Left ventricle myocardium inferior (tissue), 1 donor: ENCODE data around the gene SLC22A3. TPM values are rescaled to one million over a fixed set of nuclear protein-coding genes. Genes with fewer than 3 reads are reported as not detected.

Experiments
- DNase-seq: peaks from one replicate; pipeline ENCODE4 v3.0.0-alpha.2; 2020
- H3K27ac ChIP-seq: fragments of 200-600 bp; replicated peaks from 2 replicates; pipeline ENCODE4 v1.8.0; 2021
- H3K27me3 ChIP-seq: fragments of 200-600 bp; 2 replicates; pipeline ENCODE4 v1.8.0; 2021; ENCODE audit warnings: low read depth
- H3K36me3 ChIP-seq: fragments of 200-600 bp; 2 replicates; pipeline ENCODE4 v1.8.0; 2021
- H3K4me1 ChIP-seq: fragments of 200-600 bp; 2 replicates; pipeline ENCODE4 v1.8.0; 2021
- H3K4me3 ChIP-seq: fragments of 200-600 bp; 2 replicates; pipeline ENCODE4 v1.8.0; 2021; ENCODE audit warnings: mild to moderate bottlenecking, moderate library complexity
- H3K9me3 ChIP-seq: fragments of 200-600 bp; replicated peaks from 2 replicates; pipeline ENCODE4 v1.8.0; 2021
- intact Hi-C: fragments of 100-400 bp; cut with micrococcal nuclease; formaldehyde crosslinking; loops from one replicate; pipeline ENCODE4 v1.11.0; 2022
- total RNA-seq: library from RNA; stranded (reverse); fragmentation: NEBNext Ultra II Directional; extraction: Animal tissue kit (Norgen Biotek cat#: 25700); gene quantifications from one replicate; pipeline ENCODE4 v1.2.1, GENCODE V29; 2021
- TF ChIP-seq, protein P1 (sequence below): fragments of 200-600 bp; IDR thresholded peaks from 2 replicates; pipeline ENCODE4 v1.8.0; 2021; ENCODE audit warnings: antibody characterized with exemption, mild to moderate bottlenecking, borderline replicate concordance
- donor health status: DM: no; HTN: yes; CAD: no; lungs with severe emphysema.

SLC22A3 gene
- total RNA-seq, 1 donor from 2014 or later, result 1.0 TPM

DNA sequence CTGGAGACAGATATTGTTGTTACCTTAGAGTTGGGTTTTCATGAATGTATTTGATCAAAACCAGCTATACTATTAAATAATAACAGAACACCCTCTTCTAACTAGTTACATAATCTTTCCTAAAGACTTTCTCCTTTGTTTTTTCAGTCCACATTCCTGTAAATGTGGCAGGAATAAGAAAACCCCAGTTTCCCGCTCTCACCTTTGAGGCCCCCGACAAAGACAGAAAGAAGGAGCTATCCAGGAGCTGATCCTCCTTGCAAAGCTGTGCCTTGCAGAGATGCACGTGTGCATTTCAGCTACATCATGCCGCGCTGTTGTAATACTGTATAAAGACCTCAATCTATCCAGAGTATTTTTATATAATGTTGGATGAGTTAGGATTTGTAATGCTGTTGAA lies 102.7 kb downstream of the SLC22A3 start:
- Histone ChIP-seq H3K4me3 (no peak overlapping the region), H3K9me3 (peaks cover 8% of the 10 kb centered on the region), H3K4me1 (peaks cover 3% of the 10 kb centered on the region), H3K27me3 (peaks cover 8% of the 10 kb centered on the region), H3K36me3 (no peaks in the 10 kb centered on the region), H3K27ac (no peak overlapping the region)
- DNase-seq, result no peak
- TF ChIP-seq, protein P1, sequence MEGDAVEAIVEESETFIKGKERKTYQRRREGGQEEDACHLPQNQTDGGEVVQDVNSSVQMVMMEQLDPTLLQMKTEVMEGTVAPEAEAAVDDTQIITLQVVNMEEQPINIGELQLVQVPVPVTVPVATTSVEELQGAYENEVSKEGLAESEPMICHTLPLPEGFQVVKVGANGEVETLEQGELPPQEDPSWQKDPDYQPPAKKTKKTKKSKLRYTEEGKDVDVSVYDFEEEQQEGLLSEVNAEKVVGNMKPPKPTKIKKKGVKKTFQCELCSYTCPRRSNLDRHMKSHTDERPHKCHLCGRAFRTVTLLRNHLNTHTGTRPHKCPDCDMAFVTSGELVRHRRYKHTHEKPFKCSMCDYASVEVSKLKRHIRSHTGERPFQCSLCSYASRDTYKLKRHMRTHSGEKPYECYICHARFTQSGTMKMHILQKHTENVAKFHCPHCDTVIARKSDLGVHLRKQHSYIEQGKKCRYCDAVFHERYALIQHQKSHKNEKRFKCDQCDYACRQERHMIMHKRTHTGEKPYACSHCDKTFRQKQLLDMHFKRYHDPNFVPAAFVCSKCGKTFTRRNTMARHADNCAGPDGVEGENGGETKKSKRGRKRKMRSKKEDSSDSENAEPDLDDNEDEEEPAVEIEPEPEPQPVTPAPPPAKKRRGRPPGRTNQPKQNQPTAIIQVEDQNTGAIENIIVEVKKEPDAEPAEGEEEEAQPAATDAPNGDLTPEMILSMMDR, result no peak
- intact Hi-C loops, result loop anchor here (10.0 kb wide), 1 partner anchor 316 kb away; no protein-coding TSS in a partner anchor

DNA sequence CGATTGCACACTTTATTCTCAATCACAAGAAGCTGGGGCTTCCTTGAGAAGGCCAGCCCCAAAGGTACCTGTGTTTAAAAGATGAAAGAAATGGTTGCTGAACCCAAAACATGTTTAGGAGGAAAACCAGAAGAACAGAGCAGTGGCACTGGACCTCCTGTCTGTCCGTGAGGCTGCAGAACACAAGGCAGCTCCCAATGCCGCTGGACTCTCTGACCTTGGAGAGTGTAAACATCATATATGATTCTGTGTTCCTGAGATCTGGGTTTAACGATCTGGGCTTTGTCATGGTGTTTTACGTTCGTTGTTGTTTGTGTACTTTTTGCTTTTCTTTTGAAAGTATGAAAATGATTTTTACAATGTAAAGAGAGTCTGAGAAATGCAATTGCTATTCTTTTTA lies 106.1 kb downstream of the SLC22A3 start:
- Histone ChIP-seq H3K36me3 (no peaks in the 10 kb centered on the region), H3K4me3 (no peak overlapping the region), H3K4me1 (peaks cover 7% of the 10 kb centered on the region), H3K27me3 (no peaks in the 10 kb centered on the region), H3K9me3 (peaks cover 8% of the 10 kb centered on the region), H3K27ac (no peak overlapping the region)
- no peak for DNase-seq
- intact Hi-C loops, result loop anchor here (10.0 kb wide), 1 partner anchor 320 kb away; no protein-coding TSS in a partner anchor
- TF ChIP-seq, protein P1, result no peak

DNA sequence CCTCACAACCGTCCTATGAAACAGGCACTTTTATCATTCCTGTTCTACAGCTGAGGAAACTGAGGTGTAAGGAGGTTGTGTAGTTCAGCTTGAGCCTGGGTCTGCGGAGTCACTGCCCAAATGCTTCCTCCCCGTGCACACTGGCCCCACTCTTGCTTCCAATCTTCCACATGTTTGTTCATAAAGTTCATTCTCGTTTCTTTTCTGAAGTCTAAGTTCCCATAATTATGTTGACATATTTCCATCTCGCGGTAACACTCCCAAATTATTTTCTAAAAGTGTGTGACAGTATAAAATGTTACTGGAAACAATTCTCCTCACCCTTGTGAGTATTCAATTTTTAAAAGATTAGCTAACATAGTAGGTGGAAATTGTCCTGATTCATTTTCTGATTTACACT lies 106.9 kb downstream of the SLC22A3 start:
- TF ChIP-seq, protein P1, result no peak
- no peaks in the 10 kb centered on the region for H3K36me3 ChIP-seq
- peaks cover 3% of the 10 kb centered on the region for H3K9me3 ChIP-seq
- intact Hi-C loops, result loop anchor here (10.0 kb wide), 1 partner anchor 320 kb away; no protein-coding TSS in a partner anchor
- H3K27me3 ChIP-seq, result no peaks in the 10 kb centered on the region
- peak overlapping the region; percentile 63 for H3K27ac ChIP-seq
- H3K4me3 ChIP-seq, result peak overlapping the region; percentile 35
- DNase-seq, result no peak
- H3K4me1 ChIP-seq, result peaks cover 7% of the 10 kb centered on the region

DNA sequence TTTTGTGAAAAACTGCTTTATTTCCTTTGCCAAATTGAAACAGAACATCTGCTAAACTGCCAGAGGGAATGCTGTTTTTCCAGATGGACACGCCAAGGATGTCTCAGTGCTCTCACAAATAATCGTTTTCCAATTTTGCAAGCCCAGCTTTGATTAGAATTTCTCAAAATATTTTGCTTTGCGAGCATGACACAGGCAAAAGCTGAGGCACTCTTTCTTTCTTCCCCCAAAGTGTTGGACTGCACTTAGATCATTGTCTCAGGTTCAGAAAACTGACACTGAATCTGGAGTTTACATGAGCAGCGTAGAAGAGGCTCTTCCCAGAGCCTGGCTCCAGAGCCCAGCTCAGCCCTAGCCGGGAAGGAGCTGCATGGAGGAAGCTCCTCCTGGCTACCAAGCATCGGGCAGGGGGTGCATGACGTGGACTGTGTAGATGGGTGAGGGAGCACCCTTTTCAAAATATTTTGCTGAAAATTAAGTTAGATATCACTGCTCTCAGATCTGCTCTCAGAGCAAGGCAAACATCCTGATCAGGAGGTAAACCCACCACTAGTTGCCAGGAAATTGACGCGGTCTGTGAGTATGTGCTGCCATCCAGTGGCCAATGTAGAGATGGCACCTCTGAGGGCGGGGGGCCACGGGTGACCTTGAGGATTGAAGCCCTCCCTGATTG lies 107.5 kb downstream of the SLC22A3 start:
- Histone ChIP-seq H3K9me3 (no peaks in the 10 kb centered on the region), H3K27ac (peak overlapping the region; percentile 63), H3K27me3 (no peaks in the 10 kb centered on the region), H3K36me3 (no peaks in the 10 kb centered on the region), H3K4me1 (peaks cover 7% of the 10 kb centered on the region), H3K4me3 (peak overlapping the region; percentile 35)
- peak; percentile 45 for DNase-seq
- TF ChIP-seq, protein P1, result peak; percentile 95
- intact Hi-C loops, result loop anchor here (10.0 kb wide), 1 partner anchor 321 kb away; no protein-coding TSS in a partner anchor

DNA sequence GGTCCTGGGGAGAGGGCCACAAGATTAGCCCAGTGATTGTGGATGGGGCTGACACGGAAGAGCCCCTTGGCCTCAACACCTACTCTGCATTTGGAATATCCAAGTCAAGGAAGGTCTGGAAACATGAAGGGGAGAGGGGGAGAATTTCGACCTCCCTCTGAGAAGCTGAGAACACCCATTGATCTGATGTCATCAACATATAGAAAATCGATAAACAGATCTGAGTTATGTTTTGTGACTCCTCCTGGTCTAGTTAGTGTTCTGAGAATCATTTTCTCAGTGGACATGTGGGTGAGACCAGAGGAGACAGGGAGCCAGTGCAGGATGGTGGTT lies 108.0 kb downstream of the SLC22A3 start:
- H3K27ac ChIP-seq, result peak overlapping the region; percentile 63
- intact Hi-C loops, result loop anchor here (10.0 kb wide), 1 partner anchor 321 kb away; no protein-coding TSS in a partner anchor
- no peak for DNase-seq
- no peaks in the 10 kb centered on the region for H3K27me3 ChIP-seq
- no peak overlapping the region for H3K4me3 ChIP-seq
- H3K9me3 ChIP-seq, result no peaks in the 10 kb centered on the region
- H3K4me1 ChIP-seq, result peaks cover 7% of the 10 kb centered on the region
- TF ChIP-seq, protein P1, result no peak
- no peaks in the 10 kb centered on the region for H3K36me3 ChIP-seq
